Motor neuron (in vitro differentiated cells): Measurements from ENCODE around the gene MYO16. TPM values are rescaled to one million over a fixed set of nuclear protein-coding genes. Genes with fewer than 3 reads are reported as not detected.

Experiments
- ATAC-seq, 8 experiments: fragments of 200-7000 bp; cut with Tn5 transposase; replicated peaks in 6 of 8; 2 replicates each; pipeline ENCODE4 v1.8.0; 2021; ENCODE audit warnings: mild to moderate bottlenecking in 8 of 8, moderate library complexity in 8 of 8
- H3K27ac ChIP-seq, 2 donors: fragments of 250-450 bp; sonication (Bioruptor Pico); 2 replicates each; pipeline ENCODE4 v1.9.0; 2021; ENCODE audit warnings: antibody characterized with exemption in 2 of 2, mild to moderate bottlenecking in 2 of 2, moderate library complexity in 1 of 2
- H3K4me1 ChIP-seq, 2 donors: fragments of 250-450 bp; sonication (Bioruptor Pico); replicated peaks in 1 of 2; 2 replicates each; pipeline ENCODE4 v1.6.1; 2021; ENCODE audit warnings: antibody characterized with exemption in 2 of 2, mild to moderate bottlenecking in 2 of 2, moderate library complexity in 1 of 2
- H3K4me3 ChIP-seq, 5 donors: fragments of 250-450 bp; sonication (Bioruptor Pico); 2 replicates each; pipeline ENCODE4 v1.9.0; 2021; ENCODE audit warnings: antibody characterized with exemption in 5 of 5, mild to moderate bottlenecking in 5 of 5, moderate library complexity in 4 of 5
- WGBS, 10 experiments: fragments of 450-650 bp; shearing (Covaris generic); methylation state at CpG; one replicate each; pipeline ENCODE4 v1.0.0; 2022; 5-methylcytosine and 5-hydroxymethylcytosine counted together
- in situ Hi-C, 9 experiments: fragments of 400-800 bp; cut with MboI; loops; one replicate each; pipeline ENCODE4 v1.15.0; 2021; ENCODE audit warnings: low sequenced_read_pairs in 9 of 9, low pct_unique_long_range_greater_than_20kb in 2 of 9; ENCODE audit not compliant: unreplicated experiment in 9 of 9
- total RNA-seq, 8 experiments: library from RNA; unstranded; fragments of 300-600 nt; gene quantifications; 2 replicates each; pipeline versions ENCODE4 v1.2.3 to v1.2.4, GENCODE V29; 2022

The MYO16 gene
- total RNA-seq, 8 experiments from 2014 or later = 0.18 to 16.0 (median 6.2) TPM

GRCh38 chr13:108674346-108674745 lies 44.9 kb downstream of the MYO16 start:
- no peak overlapping the region for H3K27ac ChIP-seq
- in situ Hi-C loops = no loop called here
- 0 to 88% (median 50%) methylated on average over 1 to 6 of the region's 6 CpGs; no CpG with 5 or more reads in 1 of the 10 experiments for WGBS, 10 experiments
- peak in 2 of 8 experiments; percentile 36 to 59 for ATAC-seq
- H3K4me3 ChIP-seq = no peak overlapping the region
- H3K4me1 ChIP-seq = peaks cover 6 to 12% of the 10 kb centered on the region in 2 donors

GRCh38 chr13:108674771-108675170 lies 45.4 kb downstream of the MYO16 start:
- peak in 2 of 8 experiments; percentile 12 to 31 for ATAC-seq
- Histone ChIP-seq H3K27ac (no peak overlapping the region), H3K4me1 (peaks cover 6 to 12% of the 10 kb centered on the region in 2 donors), H3K4me3 (no peak overlapping the region)
- WGBS, 10 experiments = 15 to 100% (median 83%) methylated on average over 1 to 4 of the region's 4 CpGs; no CpG with 5 or more reads in 1 of the 10 experiments
- in situ Hi-C loops = no loop called here

- ATAC-seq = peak in 3 of 8 experiments; percentile 18 to 42 (median 31)
- WGBS, 10 experiments = 0 to 100% (median 70%) methylated on average over 1 to 2 of the region's 8 CpGs; no CpG with 5 or more reads in 3 of the 10 experiments
- H3K4me1 ChIP-seq = peaks cover 6 to 12% of the 10 kb centered on the region in 2 donors
- in situ Hi-C loops = no loop called here
- no peak overlapping the region for H3K4me3 ChIP-seq
- no peak overlapping the region for H3K27ac ChIP-seq
Measured at GRCh38 chr13:108676620-108677019, 47.2 kb downstream of the MYO16 start.

GRCh38 chr13:108677806-108678205 lies 48.4 kb downstream of the MYO16 start:
- Histone ChIP-seq H3K27ac (no peak overlapping the region), H3K4me3 (no peak overlapping the region), H3K4me1 (peaks cover 10 to 12% of the 10 kb centered on the region in 2 donors)
- peak in 2 of 8 experiments; percentile 44 to 46 for ATAC-seq
- 0 to 100% (median 71%) methylated on average over 1 to 3 of the region's 3 CpGs; no CpG with 5 or more reads in 1 of the 10 experiments for WGBS, 10 experiments
- in situ Hi-C loops = no loop called here

GRCh38 chr13:108680011-108680410 lies 50.6 kb downstream of the MYO16 start:
- peaks cover 3 to 10% of the 10 kb centered on the region in 2 donors for H3K4me1 ChIP-seq
- ATAC-seq = peak in 3 of 8 experiments; percentile 33 to 46 (median 36)
- in situ Hi-C loops = no loop called here
- H3K4me3 ChIP-seq = no peak overlapping the region
- WGBS, 10 experiments = 71 to 100% (median 95%) methylated on average over 1 of the region's 1 CpG; no CpG with 5 or more reads in 6 of the 10 experiments
- no peak overlapping the region for H3K27ac ChIP-seq

- peaks cover 3 to 10% of the 10 kb centered on the region in 2 donors for H3K4me1 ChIP-seq
- no peak overlapping the region for H3K27ac ChIP-seq
- peak in 1 of 8 experiments; percentile 21 for ATAC-seq
- no peak overlapping the region for H3K4me3 ChIP-seq
- in situ Hi-C loops = no loop called here
- 6 to 100% (median 80%) methylated on average over 2 to 8 of the region's 8 CpGs; no CpG with 5 or more reads in 1 of the 10 experiments for WGBS, 10 experiments
Measured at GRCh38 chr13:108681986-108682575, 52.7 kb downstream of the MYO16 start.

- WGBS, 10 experiments = 11 to 100% (median 86%) methylated on average over 1 to 4 of the region's 4 CpGs; no CpG with 5 or more reads in 3 of the 10 experiments
- Histone ChIP-seq H3K4me3 (no peak overlapping the region), H3K27ac (no peak overlapping the region), H3K4me1 (peaks cover 3 to 10% of the 10 kb centered on the region in 2 donors)
- no peak for ATAC-seq
- in situ Hi-C loops = no loop called here
Measured at GRCh38 chr13:108682714-108683113, 53.3 kb downstream of the MYO16 start.

GRCh38 chr13:108686027-108686426 lies 56.6 kb downstream of the MYO16 start:
- peaks cover 0 to 3% of the 10 kb centered on the region in 2 donors for H3K4me1 ChIP-seq
- no peak overlapping the region for H3K4me3 ChIP-seq
- ATAC-seq = no peak
- in situ Hi-C loops = no loop called here
- WGBS, 10 experiments = 13 to 100% (median 89%) methylated on average over 1 to 4 of the region's 5 CpGs; no CpG with 5 or more reads in 2 of the 10 experiments
- H3K27ac ChIP-seq = no peak overlapping the region

- Histone ChIP-seq H3K4me1 (peaks cover 0 to 2% of the 10 kb centered on the region in 2 donors), H3K27ac (no peak overlapping the region), H3K4me3 (no peak overlapping the region)
- no peak for ATAC-seq
- in situ Hi-C loops = no loop called here
- WGBS, 10 experiments = 100% methylated on average over 1 of the region's 1 CpG; no CpG with 5 or more reads in 7 of the 10 experiments
Measured at GRCh38 chr13:108690726-108691125, 61.3 kb downstream of the MYO16 start.

- Histone ChIP-seq H3K4me3 (no peak overlapping the region), H3K4me1 (no peaks in the 10 kb centered on the region), H3K27ac (no peak overlapping the region)
- in situ Hi-C loops = no loop called here
- peak in 1 of 8 experiments; percentile 27 for ATAC-seq
- 0 to 72% (median 59%) methylated on average over 1 to 7 of the region's 9 CpGs for WGBS, 10 experiments
Measured at GRCh38 chr13:108700422-108701170, 71.2 kb downstream of the MYO16 start.

GRCh38 chr13:108702171-108702570 lies 72.8 kb downstream of the MYO16 start:
- in situ Hi-C loops = no loop called here
- Histone ChIP-seq H3K4me1 (no peaks in the 10 kb centered on the region), H3K27ac (no peak overlapping the region), H3K4me3 (no peak overlapping the region)
- ATAC-seq = no peak

- Histone ChIP-seq H3K4me3 (no peak overlapping the region), H3K4me1 (peaks cover 0 to 4% of the 10 kb centered on the region in 2 donors), H3K27ac (no peak overlapping the region)
- ATAC-seq = no peak
- in situ Hi-C loops = no loop called here
- WGBS, 10 experiments = 7 to 100% (median 76%) methylated on average over 2 to 4 of the region's 4 CpGs; no CpG with 5 or more reads in 2 of the 10 experiments
Measured at GRCh38 chr13:108705031-108705430, 75.6 kb downstream of the MYO16 start.

- no peak overlapping the region for H3K27ac ChIP-seq
- 0 to 100% (median 80%) methylated on average over 1 of the region's 1 CpG; no CpG with 5 or more reads in 3 of the 10 experiments for WGBS, 10 experiments
- no peak for ATAC-seq
- in situ Hi-C loops = no loop called here
- H3K4me1 ChIP-seq = peaks cover 0 to 15% of the 10 kb centered on the region in 2 donors
- no peak overlapping the region for H3K4me3 ChIP-seq
Measured at GRCh38 chr13:108707584-108707983, 78.2 kb downstream of the MYO16 start.
